ENCODE results near the gene LIF. TPM values are rescaled to one million over a fixed set of nuclear protein-coding genes. Genes with fewer than 3 reads are reported as not detected.

LIF gene
- total RNA-seq, 1 experiment from 2014 or later, result 34.4 TPM

GRCh38 chr22:30206944-30207343 lies 39.6 kb downstream of the LIF start:
- intact Hi-C loops (cut with micrococcal nuclease; ENCODE audit: unreplicated experiment), result no loop called here
- ChIA-PET POLR2A (interaction anchor here (0.6 kb wide), 1 partner anchor 216 kb away, joined by 3 read pairs; no protein-coding TSS in a partner anchor), CTCF (interaction anchor here (0.6 kb wide), 1 partner anchor 22 kb away, joined by 3 read pairs; no protein-coding TSS in a partner anchor)
- TF ChIP-seq TCF7L2 (IDR thresholded peaks at IDR 0.05; ENCODE audit: low read depth, low read length) (no peak), CTCF (IDR thresholded peaks at IDR 0.05) (no peak), SIN3A (IDR thresholded peaks at IDR 0.05; ENCODE audit: borderline replicate concordance, insufficient read depth, low read depth, low read length) (no peak), REST (IDR thresholded peaks at IDR 0.05; ENCODE audit: insufficient read depth in 1 of 2, low read depth in 2 of 2, low read length in 1 of 2) (no peak), POLR2AphosphoS5 (IDR thresholded peaks at IDR 0.05; ENCODE audit: low read depth, low read length) (peak; percentile 38; the same call in 1 of the 2 replicates)
- no TSS peak for BruUV-seq (replicated peaks)
- H3K4me1 ChIP-seq (ENCODE audit: control insufficient read depth, insufficient read depth, low read length), result peaks cover 75% of the 10 kb centered on the region
- H3K9me3 ChIP-seq (ENCODE audit: control insufficient read depth, insufficient read depth, low read depth, low read length), result no peaks in the 10 kb centered on the region
- ATAC-seq (peak; percentile 72), DNase-seq (ENCODE audit: low read depth, low spot score) (peak; percentile 86)
- no peak overlapping the region for H3K4me3 ChIP-seq (ENCODE audit: low read depth in 2 of 2, low read length in 2 of 2)
- no peaks in the 10 kb centered on the region for H3K27me3 ChIP-seq (ENCODE audit: control insufficient read depth, insufficient read depth, low read length)
- H3K36me3 ChIP-seq (ENCODE audit: control insufficient read depth, insufficient read depth, low read length), result no peaks in the 10 kb centered on the region
- H3K27ac ChIP-seq (ENCODE audit: low read length), result peak overlapping the region; percentile 98
- in situ Hi-C loops (cut with HindIII; ENCODE audit: low pct_unique_long_range_greater_than_20kb, low sequenced_read_pairs), result no loop called here

- H3K36me3 ChIP-seq (ENCODE audit: control insufficient read depth, insufficient read depth, low read length), result no peaks in the 10 kb centered on the region
- peaks cover 63% of the 10 kb centered on the region for H3K4me1 ChIP-seq (ENCODE audit: control insufficient read depth, insufficient read depth, low read length)
- peak overlapping the region; percentile 98 for H3K27ac ChIP-seq (ENCODE audit: low read length)
- BruUV-seq (replicated peaks), result TSS peak; percentile 49
- CTCF ChIA-PET, result no interaction called here
- in situ Hi-C loops (cut with HindIII; ENCODE audit: low pct_unique_long_range_greater_than_20kb, low sequenced_read_pairs), result no loop called here
- ATAC-seq (peak; percentile 22), DNase-seq (ENCODE audit: low read depth, low spot score) (peak; percentile 90)
- no peaks in the 10 kb centered on the region; the same call in 1 of the 2 replicates for H3K9me3 ChIP-seq (ENCODE audit: control insufficient read depth, insufficient read depth, low read depth, low read length)
- intact Hi-C loops (cut with micrococcal nuclease; ENCODE audit: unreplicated experiment), result no loop called here
- H3K4me3 ChIP-seq (ENCODE audit: low read depth in 2 of 2, low read length in 2 of 2), result no peak overlapping the region
- TF ChIP-seq CTCF (IDR thresholded peaks at IDR 0.05) (no peak), TCF7L2 (IDR thresholded peaks at IDR 0.05; ENCODE audit: low read depth, low read length) (no peak), REST (IDR thresholded peaks at IDR 0.05; ENCODE audit: insufficient read depth in 1 of 2, low read depth in 2 of 2, low read length in 1 of 2) (no peak), POLR2AphosphoS5 (IDR thresholded peaks at IDR 0.05; ENCODE audit: low read depth, low read length) (no peak), SIN3A (IDR thresholded peaks at IDR 0.05; ENCODE audit: borderline replicate concordance, insufficient read depth, low read depth, low read length) (no peak)
- POLR2A ChIA-PET, result interaction anchor here (0.5 to 1.4 kb wide), 2 partner anchors 22 to 46 kb away, joined by 3 to 6 read pairs; no protein-coding TSS in a partner anchor
- H3K27me3 ChIP-seq (ENCODE audit: control insufficient read depth, insufficient read depth, low read length), result no peaks in the 10 kb centered on the region
Observed at GRCh38 chr22:30205281-30206115, 41.1 kb downstream of the LIF start.

Data from Panc1 (cell line).